Loucy (cell line): ENCODE data around the gene FUBP1.

Source experiments
- CTCF ChIP-seq: fragments of 200-600 bp; sonication (generic); conservative IDR thresholded peaks from 2 replicates; pipeline ENCODE4 v1.5.1; 2014; ENCODE audit warnings: mild to moderate bottlenecking, antibody characterized with exemption, low read length
- EZH2phosphoT487 ChIP-seq: fragments of 200-600 bp; IDR thresholded peaks from 2 replicates; pipeline ENCODE4 v1.6.1; 2018; ENCODE audit warnings: antibody characterized with exemption, mild to moderate bottlenecking, moderate library complexity, borderline replicate concordance

- TF ChIP-seq CTCF (no peak), EZH2phosphoT487 (no peak)
Measured at GRCh38 chr1:78003882-78004718, 25.2 kb upstream of the FUBP1 start.
